HG03457 (cell line): ENCODE results near the gene SQOR.

Experiments used
- ATAC-seq: cut with Tn5 transposase; IDR thresholded peaks from one replicate; pipeline ENCODE4 v1.9.1; 2021; ENCODE audit warnings: moderate number of reproducible peaks; ENCODE audit not compliant: unreplicated experiment

The SQOR gene

DNA sequence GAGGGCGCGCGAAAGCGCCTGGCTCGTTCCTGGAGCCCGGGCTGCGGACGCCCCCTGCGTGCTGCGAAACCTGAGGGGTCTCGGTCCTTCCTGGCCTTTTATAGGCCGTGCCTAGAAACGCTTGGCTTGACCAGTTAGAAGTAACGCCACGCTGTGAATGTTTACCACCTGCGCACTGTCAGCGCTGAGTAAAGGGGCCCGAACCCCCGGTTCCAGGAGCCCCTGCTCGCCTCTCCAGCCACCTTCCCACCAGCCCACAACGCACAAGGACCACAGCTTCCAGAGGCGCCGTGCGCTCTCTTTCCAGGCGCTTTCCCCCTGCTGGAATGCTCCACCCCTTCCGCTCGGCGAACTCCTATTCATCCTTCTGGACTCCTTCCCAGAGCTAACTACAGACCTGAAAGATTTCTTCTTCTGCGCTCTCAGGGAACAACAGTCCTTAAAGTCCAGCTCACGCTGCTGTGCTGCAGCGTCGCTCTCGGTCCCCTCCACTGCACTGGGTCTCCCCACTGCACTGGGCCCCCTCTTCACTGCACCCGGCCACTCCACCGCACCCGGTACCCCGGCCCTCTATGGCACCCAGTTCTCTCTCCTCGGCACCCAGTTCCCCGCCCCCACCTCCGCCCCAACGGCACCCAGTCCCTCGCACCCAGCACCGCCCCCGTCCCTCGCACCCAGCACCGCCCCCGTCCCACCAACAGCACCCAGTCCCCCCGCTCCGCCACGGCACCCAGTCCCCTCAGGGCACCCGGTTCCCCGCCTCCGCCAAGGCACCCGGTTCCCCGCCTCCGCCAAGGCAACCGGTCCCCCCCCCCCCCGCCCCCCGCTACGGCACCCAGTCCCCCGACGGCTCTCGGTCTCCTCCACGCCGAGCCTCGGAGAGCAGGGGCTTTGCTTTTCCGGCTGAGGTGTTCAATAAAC, 69.8 kb downstream of the SQOR start:
- no peak for ATAC-seq

DNA sequence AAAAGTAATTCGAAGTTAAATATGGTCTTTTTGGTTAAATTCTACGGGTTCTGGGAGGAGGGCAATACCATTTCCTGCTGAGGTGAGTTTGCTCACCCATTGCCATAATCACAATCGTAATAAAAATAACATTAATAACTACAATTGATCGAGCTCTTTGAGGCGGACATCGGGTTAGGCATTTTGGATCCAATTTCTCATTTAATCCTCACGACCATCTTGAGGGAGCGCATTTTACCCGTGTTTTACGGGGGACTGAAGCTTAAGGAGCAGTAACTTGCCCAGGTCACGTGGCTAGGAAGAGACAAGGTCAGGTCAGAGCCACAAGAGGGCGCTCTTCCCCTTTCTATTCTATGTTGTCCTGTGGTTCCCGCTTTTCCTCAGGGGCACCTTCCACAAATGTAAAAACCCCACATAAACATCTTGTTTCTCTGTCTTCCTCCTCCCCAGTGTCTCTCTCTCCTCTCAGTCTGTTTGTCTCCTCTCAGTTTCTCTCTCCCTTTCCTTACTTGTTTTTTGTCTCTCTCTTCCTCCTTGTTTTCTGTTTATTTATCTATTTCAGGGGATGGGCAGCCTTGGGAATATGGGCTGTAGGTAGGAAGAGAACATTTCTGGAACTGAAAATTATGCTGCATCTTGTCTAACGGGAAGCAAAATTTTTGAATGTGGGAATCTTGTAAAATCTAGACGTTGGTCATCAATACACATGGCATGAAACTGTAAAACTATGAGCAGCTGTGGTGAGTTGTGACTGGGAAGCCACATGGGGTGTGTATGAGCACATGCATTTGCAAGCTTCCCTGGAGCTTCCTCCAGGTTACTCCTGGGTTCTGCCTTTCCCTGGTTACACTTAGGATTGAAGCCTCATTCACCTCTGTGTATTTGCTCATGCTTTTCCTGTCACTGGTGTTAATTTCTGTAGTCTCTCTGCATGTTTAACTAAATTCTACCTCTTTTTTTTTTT, 71.0 kb downstream of the SQOR start:
- ATAC-seq = peak; percentile 70

DNA sequence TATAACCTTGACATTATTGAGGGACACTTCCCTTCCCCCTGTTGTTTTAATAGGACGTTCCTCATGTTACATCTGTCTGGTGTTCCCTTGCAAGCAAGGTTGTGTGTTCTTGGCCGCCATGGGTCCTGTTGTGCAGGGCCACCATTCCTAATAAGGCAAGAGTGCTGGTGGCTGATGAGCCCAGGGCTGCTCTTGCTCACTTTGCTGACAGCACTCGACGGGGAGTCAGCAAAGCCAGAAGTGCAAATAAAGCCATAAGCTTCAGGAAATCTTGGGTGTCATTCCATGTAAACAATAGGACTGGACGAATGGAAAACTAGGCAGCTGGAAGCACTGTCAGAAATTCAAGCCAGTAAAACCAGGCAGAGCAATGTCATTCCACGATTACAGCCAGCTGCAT, 75.8 kb downstream of the SQOR start:
- no peak for ATAC-seq

DNA sequence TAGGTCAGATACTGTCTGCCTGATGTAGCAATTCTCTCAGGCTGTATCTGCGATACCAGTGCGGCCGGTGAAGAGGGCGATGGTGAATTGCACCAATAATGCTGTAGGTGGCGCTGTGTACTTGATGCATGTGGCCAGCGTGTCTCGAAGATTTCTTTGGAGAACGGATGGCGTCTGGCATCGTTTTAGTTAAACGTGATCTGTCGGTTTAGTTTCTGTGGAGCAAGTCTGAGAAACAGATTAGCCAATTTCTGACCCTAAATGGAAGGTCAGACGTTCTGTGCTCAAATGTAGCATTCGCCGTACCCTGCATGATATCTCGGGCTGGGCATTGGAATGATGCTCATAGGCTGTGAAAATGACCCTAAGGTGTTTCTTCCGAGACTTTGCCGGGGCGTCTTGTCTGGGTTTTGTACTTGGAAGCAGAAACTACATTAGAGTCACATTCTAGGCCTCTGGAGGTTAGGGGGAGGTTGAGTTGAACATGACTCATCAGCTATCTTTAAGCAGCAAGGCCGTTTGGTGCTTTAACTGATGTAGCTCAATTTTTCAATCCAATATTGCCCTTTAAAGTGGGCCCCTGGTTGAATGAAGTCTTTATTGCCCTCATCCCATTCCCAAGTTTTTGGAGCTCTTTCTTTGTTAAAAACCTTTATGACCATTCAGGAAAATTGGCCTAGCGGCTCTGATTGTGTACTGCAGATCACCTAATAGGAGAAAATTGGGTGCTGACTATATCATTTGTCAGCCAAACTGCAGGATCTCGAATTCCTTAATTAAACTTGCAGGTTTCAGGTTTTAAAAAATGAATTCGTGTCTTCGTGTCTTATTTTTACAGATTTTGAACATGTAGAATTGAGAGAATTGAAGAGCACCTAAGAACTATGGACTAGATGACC, 80.0 kb downstream of the SQOR start:
- ATAC-seq = no peak

DNA sequence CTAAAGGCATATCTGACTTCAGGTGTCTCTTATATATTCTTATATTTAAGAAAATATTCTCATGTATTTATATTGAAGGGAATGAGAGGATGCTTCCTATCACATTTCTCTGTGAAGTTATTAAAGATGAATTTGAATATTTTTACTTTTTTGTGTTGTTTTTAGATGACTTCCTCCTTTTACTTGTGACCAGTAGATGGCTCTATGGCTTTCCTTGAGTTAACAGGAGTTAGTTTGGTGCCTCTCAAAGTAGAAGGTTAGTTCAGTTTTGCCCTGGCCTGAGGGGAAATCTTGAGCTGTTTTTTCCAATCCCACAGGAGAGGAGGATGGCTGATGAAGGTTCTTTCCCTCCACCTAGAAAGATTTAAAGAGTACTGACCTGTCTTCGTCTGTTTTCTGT, 80.7 kb downstream of the SQOR start:
- no peak for ATAC-seq

DNA sequence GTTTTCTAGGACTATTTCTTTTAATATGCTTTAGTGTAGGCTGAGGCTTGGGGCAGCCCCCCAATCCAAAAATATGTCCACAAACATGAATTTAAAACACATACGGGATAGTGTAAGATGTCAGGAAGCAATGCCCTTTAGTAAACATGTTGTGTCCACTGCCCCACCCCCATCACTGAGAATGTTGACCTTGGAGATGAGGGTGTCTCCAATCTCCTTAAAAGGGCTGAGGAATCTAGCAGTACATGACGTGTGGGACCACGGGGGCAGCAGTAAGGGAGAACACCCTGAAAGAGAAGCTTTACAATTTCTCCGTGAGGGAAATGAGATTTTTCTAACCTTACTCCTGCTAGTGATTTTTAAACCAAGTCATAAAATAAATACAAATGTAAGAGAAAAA, 84.7 kb downstream of the SQOR start:
- no peak for ATAC-seq

DNA sequence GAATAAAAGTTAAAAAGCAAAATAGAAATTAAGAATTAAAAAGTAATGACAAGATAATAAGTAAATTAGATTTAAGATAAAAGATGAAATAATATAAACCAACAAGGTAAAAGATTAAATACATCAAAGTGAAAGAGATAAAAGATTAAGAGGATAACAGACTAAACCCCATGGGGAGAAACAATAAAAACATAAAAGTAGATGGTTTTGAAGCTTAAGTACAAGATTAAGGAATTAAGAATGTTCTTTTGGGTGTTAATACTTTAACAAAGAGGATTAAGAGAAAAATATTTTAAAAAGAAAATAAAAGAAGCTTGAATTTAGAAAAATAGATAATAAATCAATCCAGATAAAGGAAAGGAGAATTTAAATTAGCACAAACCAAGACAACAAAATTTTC, 85.4 kb downstream of the SQOR start:
- no peak for ATAC-seq

DNA sequence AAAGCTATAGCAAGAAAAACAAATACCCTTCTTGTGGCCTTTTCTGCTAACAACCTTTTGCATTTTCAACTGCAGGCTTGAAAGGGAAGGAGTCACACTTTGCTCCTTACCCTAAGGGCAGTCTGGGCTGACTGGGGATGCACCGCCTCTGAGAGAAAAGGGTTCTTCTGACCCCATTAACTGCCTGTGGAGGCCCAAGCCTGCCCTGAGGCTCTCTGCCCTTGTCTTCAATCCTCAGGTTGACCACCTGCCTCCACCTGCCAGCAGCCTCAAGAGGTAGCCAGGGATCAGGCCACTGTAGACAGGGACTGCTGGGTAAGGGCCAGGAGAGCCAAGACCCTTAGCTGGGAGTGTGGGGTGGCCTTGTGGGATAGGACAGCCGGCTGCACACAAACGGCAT, 93.8 kb downstream of the SQOR start:
- ATAC-seq = no peak

DNA sequence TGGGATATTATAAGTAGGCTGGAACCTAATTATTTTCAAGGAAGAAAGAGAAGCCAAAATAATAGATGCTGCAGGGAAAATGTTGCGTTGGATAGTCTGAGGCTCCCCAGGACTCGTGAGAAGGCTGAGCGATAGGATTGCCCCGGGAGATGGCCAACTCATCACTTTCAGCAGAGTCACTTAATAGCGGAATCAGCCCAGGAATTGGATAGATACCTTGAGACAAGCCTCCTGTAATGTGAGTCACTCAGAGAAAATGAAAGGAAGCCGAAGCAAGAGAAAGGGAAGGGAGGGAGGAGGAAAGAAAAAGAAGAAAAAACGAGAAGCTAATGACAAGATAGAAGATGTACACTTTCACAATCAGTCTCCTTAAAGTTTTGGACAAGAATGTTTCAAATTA, 94.3 kb downstream of the SQOR start:
- ATAC-seq = no peak

DNA sequence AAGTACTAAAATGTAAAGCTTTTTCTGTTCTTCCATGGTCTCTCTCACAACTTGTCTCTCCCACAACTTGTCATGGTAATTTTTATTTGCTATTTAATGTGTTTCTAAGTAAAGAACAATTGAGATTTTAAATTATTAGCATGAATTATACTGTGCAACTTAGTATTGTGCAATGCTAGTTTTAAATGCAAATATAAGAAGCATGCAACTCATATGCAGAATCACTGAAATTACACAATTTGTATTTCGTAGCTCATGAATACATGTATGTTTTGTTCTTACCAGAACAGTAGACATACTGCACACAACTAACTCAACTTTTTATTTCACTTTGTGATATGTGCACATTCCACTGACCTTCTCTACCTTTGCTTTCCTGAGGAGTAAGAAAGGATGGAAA, 96.5 kb downstream of the SQOR start:
- no peak for ATAC-seq

DNA sequence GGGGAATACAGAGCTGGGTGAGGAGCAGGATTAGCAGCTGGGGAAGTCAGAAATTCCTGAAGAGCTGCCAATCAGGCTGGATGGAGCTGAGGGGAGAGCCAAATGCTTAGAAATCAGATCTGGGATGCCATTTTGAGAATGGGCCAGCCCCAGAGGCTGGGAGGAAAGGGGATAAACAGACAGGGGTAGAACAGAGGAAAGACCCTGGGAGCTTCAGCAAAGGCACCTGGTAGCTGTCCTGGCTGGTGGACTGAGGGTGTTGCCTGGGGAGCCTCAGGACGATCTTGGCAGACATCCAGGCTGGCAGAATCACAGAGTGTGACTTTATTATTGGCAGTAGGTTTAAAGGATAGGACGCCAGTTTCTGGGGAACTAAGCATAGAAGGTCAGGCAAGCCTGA, 97.8 kb downstream of the SQOR start:
- no peak for ATAC-seq

DNA sequence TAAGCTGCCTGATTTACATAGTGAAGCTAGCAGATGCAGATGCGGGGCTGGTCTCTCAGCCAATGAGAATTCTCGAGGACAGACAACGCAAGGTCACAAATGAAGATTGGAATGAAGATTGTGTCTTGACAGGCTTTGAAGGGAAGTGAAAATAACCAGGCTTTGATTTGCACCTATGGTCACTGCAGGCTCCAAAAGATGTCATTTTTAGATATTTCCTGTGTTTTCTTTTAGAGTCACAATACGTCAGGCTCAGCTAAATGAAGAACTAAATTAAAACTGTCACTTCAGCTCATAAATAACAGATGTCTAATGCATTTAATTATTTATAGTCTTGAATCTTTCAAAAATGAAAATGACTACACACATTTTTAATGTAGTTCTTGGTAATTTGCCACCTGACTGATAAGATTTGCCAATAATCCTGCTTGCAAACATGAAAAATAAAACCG, 99.5 kb downstream of the SQOR start:
- no peak for ATAC-seq
